Glutamatergic neuron (in vitro differentiated cells): Measurements from ENCODE around the gene FBXO3. TPM values are rescaled to one million over a fixed set of nuclear protein-coding genes. Genes with fewer than 3 reads are reported as not detected.

Experiments
- DNase-seq: peaks from one replicate; pipeline ENCODE4 v3.0.0; 2022
- H3K27ac Mint-ChIP-seq: one replicate; pipeline ENCODE4 v1.8.0; 2020; ENCODE audit warnings: mild to moderate bottlenecking, mixed read lengths, inconsistent platforms; ENCODE audit not compliant: unreplicated experiment
- H3K27me3 Mint-ChIP-seq: one replicate; pipeline ENCODE4 v1.8.0; 2020; ENCODE audit warnings: mild to moderate bottlenecking, moderate library complexity, mixed read lengths, inconsistent platforms; ENCODE audit not compliant: unreplicated experiment
- H3K36me3 Mint-ChIP-seq: one replicate; pipeline ENCODE4 v1.8.0; 2020; ENCODE audit warnings: mild to moderate bottlenecking, mixed read lengths, inconsistent platforms; ENCODE audit not compliant: unreplicated experiment
- H3K4me1 Mint-ChIP-seq: one replicate; pipeline ENCODE4 v1.8.0; 2020; ENCODE audit warnings: mild to moderate bottlenecking, low read depth, mixed read lengths, inconsistent platforms; ENCODE audit not compliant: unreplicated experiment
- H3K4me3 Mint-ChIP-seq: one replicate; pipeline ENCODE4 v1.8.0; 2020; ENCODE audit warnings: mild to moderate bottlenecking, mixed read lengths, inconsistent platforms; ENCODE audit not compliant: unreplicated experiment
- H3K9me3 Mint-ChIP-seq: one replicate; pipeline ENCODE4 v1.8.0; 2020; ENCODE audit warnings: mild to moderate bottlenecking, moderate library complexity, mixed read lengths, inconsistent platforms; ENCODE audit not compliant: unreplicated experiment
- CTCF ChIP-seq: fragments of 200-600 bp; sonication (generic); IDR thresholded peaks from one replicate; pipeline ENCODE4 v1.5.0; 2021; ENCODE audit not compliant: partially characterized antibody, unreplicated experiment
- total RNA-seq: library from RNA; stranded (reverse); fragmentation: NEBNext Ultra II Directional; extraction: Animal tissue kit (Norgen Biotek cat#: 25700); gene quantifications from one replicate; pipeline ENCODE4 v1.2.1, GENCODE V29; 2021; ENCODE audit not compliant: unreplicated experiment

The FBXO3 gene
- total RNA-seq, 1 donor from 2014 or later, result 30.5 TPM

- Mint-ChIP-seq H3K9me3 (peaks cover 4% of the 10 kb centered on the region), H3K4me1 (peaks cover 20% of the 10 kb centered on the region), H3K36me3 (peaks cover 6% of the 10 kb centered on the region), H3K4me3 (no peak overlapping the region), H3K27me3 (no peaks in the 10 kb centered on the region), H3K27ac (no peak overlapping the region)
- TF ChIP-seq CTCF, result peak; percentile 13
- no peak for DNase-seq
Measured at GRCh38 chr11:33716243-33716642, 58.1 kb downstream of the FBXO3 start.

GRCh38 chr11:33713856-33714398 is 60.4 kb downstream of the FBXO3 start:
- no peak for DNase-seq
- Mint-ChIP-seq H3K27ac (no peak overlapping the region), H3K4me3 (no peak overlapping the region), H3K36me3 (peaks cover 4% of the 10 kb centered on the region), H3K4me1 (peaks cover 7% of the 10 kb centered on the region), H3K27me3 (no peaks in the 10 kb centered on the region), H3K9me3 (peaks cover 2% of the 10 kb centered on the region)
- no peak for TF ChIP-seq CTCF

GRCh38 chr11:33713151-33713855 is 61.0 kb downstream of the FBXO3 start:
- no peak for TF ChIP-seq CTCF
- H3K36me3 Mint-ChIP-seq, result peaks cover 9% of the 10 kb centered on the region
- no peak overlapping the region for H3K27ac Mint-ChIP-seq
- H3K4me3 Mint-ChIP-seq, result no peak overlapping the region
- H3K9me3 Mint-ChIP-seq, result no peaks in the 10 kb centered on the region
- H3K4me1 Mint-ChIP-seq, result peaks cover 2% of the 10 kb centered on the region
- no peak for DNase-seq
- H3K27me3 Mint-ChIP-seq, result no peaks in the 10 kb centered on the region

- H3K4me1 Mint-ChIP-seq, result peaks cover 1% of the 10 kb centered on the region
- no peak overlapping the region for H3K4me3 Mint-ChIP-seq
- H3K27me3 Mint-ChIP-seq, result no peaks in the 10 kb centered on the region
- DNase-seq, result no peak
- no peak for TF ChIP-seq CTCF
- H3K9me3 Mint-ChIP-seq, result no peaks in the 10 kb centered on the region
- no peak overlapping the region for H3K27ac Mint-ChIP-seq
- H3K36me3 Mint-ChIP-seq, result peaks cover 9% of the 10 kb centered on the region
Measured at GRCh38 chr11:33712436-33712835, 61.9 kb downstream of the FBXO3 start.

GRCh38 chr11:33709466-33709865 is 64.9 kb downstream of the FBXO3 start:
- no peak overlapping the region for H3K27ac Mint-ChIP-seq
- H3K27me3 Mint-ChIP-seq, result no peaks in the 10 kb centered on the region
- peaks cover 1% of the 10 kb centered on the region for H3K9me3 Mint-ChIP-seq
- H3K4me1 Mint-ChIP-seq, result peaks cover 8% of the 10 kb centered on the region
- no peak for TF ChIP-seq CTCF
- no peak overlapping the region for H3K4me3 Mint-ChIP-seq
- no peak for DNase-seq
- H3K36me3 Mint-ChIP-seq, result peaks cover 9% of the 10 kb centered on the region
